Neural crest cell (in vitro differentiated cells): ENCODE data around the gene IL32. TPM values are rescaled to one million over a fixed set of nuclear protein-coding genes. Genes with fewer than 3 reads are reported as not detected.
"Not testable (repeated sequence)": the region's sequence is repeated elsewhere in the genome, so short reads cannot be mapped to it uniquely, and the experiment has no call there.

ENCODE experiments used
- DNase-seq: peaks from one replicate; pipeline ENCODE4 v3.0.0; 2021; ENCODE audit warnings: low read depth, mixed read lengths, low spot score
- H3K27ac Mint-ChIP-seq: one replicate; pipeline ENCODE4 v1.8.0; 2021; ENCODE audit warnings: mild to moderate bottlenecking, mixed read lengths; ENCODE audit not compliant: unreplicated experiment
- H3K27me3 Mint-ChIP-seq: 2 replicates; pipeline ENCODE4 v1.8.0; 2021; ENCODE audit warnings: low read depth, mild to moderate bottlenecking, mixed read lengths
- H3K36me3 Mint-ChIP-seq: 2 replicates; pipeline ENCODE4 v1.8.0; 2021; ENCODE audit warnings: low read depth, mild to moderate bottlenecking, mixed read lengths
- H3K4me1 Mint-ChIP-seq: 2 replicates; pipeline ENCODE4 v1.8.0; 2021; ENCODE audit warnings: mixed read lengths
- H3K4me3 Mint-ChIP-seq: one replicate; pipeline ENCODE4 v1.8.0; 2021; ENCODE audit warnings: mild to moderate bottlenecking, mixed read lengths
- H3K9me3 Mint-ChIP-seq: 2 replicates; pipeline ENCODE4 v1.8.0; 2021; ENCODE audit warnings: mixed read lengths
- total RNA-seq: library from RNA; stranded (reverse); gene quantifications from 2 replicates; pipeline ENCODE4 v1.2.1, GENCODE V29; 2021
- TF ChIP-seq, protein P1 (sequence below): fragments of 200-600 bp; sonication (generic); conservative IDR thresholded peaks from 2 replicates; pipeline ENCODE4 v1.5.0; 2021; ENCODE audit warnings: antibody characterized with exemption, mild to moderate bottlenecking

IL32 gene
- total RNA-seq, 1 donor from 2014 or later, result not detected

DNA sequence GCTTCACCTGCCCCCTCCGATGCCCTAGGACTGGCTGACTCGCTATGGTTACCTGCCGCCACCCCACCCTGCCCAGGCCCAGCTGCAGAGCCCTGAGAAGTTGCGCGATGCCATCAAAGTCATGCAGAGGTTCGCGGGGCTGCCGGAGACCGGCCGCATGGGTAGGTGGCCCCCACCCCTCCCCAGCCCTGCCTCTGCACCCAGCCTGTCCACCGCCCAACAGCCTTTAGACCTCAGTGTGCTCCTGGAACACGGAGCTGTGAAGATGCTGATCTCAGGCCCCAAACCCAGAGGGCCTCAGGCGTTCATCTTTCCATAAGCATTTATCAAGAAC lies 18.1 kb upstream of the IL32 start:
- Mint-ChIP-seq H3K9me3 (no peaks in the 10 kb centered on the region), H3K4me1 (peaks cover 8% of the 10 kb centered on the region), H3K36me3 (peaks cover 3% of the 10 kb centered on the region), H3K27me3 (peaks cover 76% of the 10 kb centered on the region), H3K27ac (no peak overlapping the region), H3K4me3 (peak overlapping the region; percentile 71)
- TF ChIP-seq, protein P1, sequence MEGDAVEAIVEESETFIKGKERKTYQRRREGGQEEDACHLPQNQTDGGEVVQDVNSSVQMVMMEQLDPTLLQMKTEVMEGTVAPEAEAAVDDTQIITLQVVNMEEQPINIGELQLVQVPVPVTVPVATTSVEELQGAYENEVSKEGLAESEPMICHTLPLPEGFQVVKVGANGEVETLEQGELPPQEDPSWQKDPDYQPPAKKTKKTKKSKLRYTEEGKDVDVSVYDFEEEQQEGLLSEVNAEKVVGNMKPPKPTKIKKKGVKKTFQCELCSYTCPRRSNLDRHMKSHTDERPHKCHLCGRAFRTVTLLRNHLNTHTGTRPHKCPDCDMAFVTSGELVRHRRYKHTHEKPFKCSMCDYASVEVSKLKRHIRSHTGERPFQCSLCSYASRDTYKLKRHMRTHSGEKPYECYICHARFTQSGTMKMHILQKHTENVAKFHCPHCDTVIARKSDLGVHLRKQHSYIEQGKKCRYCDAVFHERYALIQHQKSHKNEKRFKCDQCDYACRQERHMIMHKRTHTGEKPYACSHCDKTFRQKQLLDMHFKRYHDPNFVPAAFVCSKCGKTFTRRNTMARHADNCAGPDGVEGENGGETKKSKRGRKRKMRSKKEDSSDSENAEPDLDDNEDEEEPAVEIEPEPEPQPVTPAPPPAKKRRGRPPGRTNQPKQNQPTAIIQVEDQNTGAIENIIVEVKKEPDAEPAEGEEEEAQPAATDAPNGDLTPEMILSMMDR, result no peak
- DNase-seq, result no peak

DNA sequence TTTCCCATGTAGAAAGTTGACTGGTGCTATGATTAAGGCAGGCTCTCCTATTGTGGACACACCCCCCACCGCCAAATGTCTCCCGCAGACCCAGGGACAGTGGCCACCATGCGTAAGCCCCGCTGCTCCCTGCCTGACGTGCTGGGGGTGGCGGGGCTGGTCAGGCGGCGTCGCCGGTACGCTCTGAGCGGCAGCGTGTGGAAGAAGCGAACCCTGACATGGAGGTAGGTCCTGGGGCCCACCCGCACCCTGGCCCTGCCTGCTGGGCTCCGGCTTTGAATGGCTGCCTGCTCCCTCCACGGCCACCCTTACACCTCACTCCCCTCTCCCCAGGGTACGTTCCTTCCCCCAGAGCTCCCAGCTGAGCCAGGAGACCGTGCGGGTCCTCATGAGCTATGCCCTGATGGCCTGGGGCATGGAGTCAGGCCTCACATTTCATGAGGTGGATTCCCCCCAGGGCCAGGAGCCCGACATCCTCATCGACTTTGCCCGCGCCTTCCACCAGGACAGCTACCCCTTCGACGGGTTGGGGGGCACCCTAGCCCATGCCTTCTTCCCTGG lies 15.4 kb upstream of the IL32 start:
- peaks cover 3% of the 10 kb centered on the region for H3K36me3 Mint-ChIP-seq
- H3K4me1 Mint-ChIP-seq, result peaks cover 4% of the 10 kb centered on the region
- no peak for DNase-seq
- TF ChIP-seq, protein P1, result no peak
- peak overlapping the region; percentile 57 for H3K4me3 Mint-ChIP-seq
- peaks cover 50% of the 10 kb centered on the region for H3K27me3 Mint-ChIP-seq
- H3K9me3 Mint-ChIP-seq, result no peaks in the 10 kb centered on the region
- no peak overlapping the region for H3K27ac Mint-ChIP-seq

DNA sequence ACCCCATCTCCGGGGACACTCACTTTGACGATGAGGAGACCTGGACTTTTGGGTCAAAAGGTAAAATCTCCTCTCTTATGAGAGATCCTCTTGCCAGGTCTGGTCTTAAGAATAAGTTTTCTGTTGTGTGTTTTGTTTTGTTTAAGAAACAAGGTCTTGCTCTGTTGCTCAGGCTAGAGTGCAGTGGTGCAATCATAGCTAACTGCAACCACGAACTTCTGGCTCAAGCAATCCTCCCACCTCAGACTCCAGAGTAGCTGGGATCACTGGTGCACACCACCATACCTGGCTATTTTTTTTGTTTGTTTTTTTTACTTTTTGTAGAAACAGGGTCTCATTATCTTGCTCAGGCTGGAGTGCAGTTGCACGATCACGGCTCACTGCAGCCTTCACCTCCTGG lies 15.0 kb upstream of the IL32 start:
- H3K9me3 Mint-ChIP-seq, result no peaks in the 10 kb centered on the region
- H3K27ac Mint-ChIP-seq, result no peak overlapping the region
- H3K36me3 Mint-ChIP-seq, result no peaks in the 10 kb centered on the region
- peaks cover 45% of the 10 kb centered on the region for H3K27me3 Mint-ChIP-seq
- DNase-seq, result no peak
- peaks cover under 1% of the 10 kb centered on the region for H3K4me1 Mint-ChIP-seq
- TF ChIP-seq, protein P1, result no peak
- H3K4me3 Mint-ChIP-seq, result peak overlapping the region; percentile 57

DNA sequence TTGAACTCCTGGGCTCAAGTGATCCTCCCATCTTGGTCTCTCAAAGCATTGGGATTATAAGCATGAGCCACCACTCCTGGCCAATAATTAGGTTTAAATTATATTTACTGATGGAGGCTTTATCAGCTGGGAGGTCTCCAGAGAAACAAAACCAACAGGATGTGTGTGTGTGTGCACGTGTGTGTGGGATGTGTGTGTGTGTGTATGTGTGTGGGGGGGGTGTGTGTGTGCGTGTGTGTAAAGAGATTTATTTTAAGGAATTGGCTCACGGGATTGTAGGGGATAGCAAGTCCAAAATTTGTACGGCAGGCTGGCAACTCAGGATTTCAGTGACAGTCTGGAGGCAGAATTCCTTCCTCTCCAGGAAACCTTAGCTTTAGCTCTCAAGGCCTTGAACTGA lies 14.4 kb upstream of the IL32 start:
- Mint-ChIP-seq H3K4me1 (no peaks in the 10 kb centered on the region), H3K4me3 (peak overlapping the region; percentile 57), H3K27me3 (peaks cover 41% of the 10 kb centered on the region), H3K9me3 (no peaks in the 10 kb centered on the region), H3K27ac (no peak overlapping the region), H3K36me3 (no peaks in the 10 kb centered on the region)
- DNase-seq, result no peak
- TF ChIP-seq, protein P1, result no peak

DNA sequence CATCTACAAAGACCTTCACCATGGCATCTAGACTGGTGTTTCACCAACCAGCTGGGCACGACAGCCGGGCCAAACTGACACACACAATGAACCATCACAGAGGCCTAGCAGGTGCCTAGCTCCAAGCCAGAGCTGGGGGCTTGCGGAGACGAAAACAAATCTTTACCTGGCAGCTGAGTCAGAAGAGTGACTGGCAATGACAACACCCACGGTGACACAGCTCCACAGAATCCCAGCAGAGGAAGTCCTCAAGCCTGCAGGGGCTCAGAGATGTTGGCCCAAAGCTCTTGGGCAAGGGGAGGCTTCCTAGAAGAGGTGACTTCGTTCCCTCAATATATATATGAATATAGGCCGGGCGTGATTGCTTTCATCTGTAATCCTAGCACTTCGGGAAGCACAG lies 13.9 kb upstream of the IL32 start:
- H3K27me3 Mint-ChIP-seq, result peaks cover 41% of the 10 kb centered on the region
- H3K27ac Mint-ChIP-seq, result no peak overlapping the region
- DNase-seq, result no peak
- TF ChIP-seq, protein P1, result no peak
- no peaks in the 10 kb centered on the region for H3K9me3 Mint-ChIP-seq
- H3K4me1 Mint-ChIP-seq, result no peaks in the 10 kb centered on the region
- no peaks in the 10 kb centered on the region for H3K36me3 Mint-ChIP-seq
- H3K4me3 Mint-ChIP-seq, result peak overlapping the region; percentile 5

DNA sequence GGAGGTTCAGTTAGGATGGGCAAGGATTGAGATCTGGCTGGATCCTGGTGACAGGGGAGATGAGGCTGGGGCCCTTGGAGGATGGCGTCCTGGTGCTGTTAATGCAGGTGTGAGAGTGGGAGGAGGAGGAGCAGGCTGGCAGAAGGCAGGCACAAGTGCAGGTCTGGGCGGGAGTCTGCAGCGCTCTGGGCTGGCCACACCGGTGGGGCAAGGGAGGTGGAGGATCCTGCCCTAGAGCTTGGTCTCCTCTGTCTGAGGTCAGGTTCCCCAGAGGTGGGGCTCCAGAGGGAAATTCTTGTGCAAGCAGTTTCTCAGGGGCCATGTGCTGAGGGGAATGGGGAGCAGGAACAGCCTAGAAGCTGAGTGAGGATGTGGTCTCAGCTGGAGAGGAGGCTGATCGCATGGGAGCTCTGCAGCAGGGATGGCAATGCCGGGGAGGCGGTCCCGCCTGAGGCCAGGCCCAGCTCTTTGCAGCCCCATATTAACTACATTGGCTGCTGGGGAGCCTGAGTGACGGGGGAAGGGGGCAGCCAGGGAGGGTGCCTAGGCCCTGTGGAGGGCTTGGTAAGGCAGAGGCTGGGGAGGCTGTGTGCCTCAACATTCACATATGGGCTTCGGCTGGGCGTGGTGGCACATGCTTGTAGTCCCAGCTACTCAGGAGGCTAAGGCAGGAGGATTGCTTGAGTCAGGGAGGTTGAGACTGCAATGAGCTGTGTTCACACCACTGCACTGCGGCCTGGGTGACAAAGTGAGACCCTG lies 12.7 kb upstream of the IL32 start:
- peaks cover 31% of the 10 kb centered on the region for H3K27me3 Mint-ChIP-seq
- H3K36me3 Mint-ChIP-seq, DNase-seq, H3K9me3 Mint-ChIP-seq, H3K4me1 Mint-ChIP-seq, H3K4me3 Mint-ChIP-seq, H3K27ac Mint-ChIP-seq: not testable (repeated sequence)

DNA sequence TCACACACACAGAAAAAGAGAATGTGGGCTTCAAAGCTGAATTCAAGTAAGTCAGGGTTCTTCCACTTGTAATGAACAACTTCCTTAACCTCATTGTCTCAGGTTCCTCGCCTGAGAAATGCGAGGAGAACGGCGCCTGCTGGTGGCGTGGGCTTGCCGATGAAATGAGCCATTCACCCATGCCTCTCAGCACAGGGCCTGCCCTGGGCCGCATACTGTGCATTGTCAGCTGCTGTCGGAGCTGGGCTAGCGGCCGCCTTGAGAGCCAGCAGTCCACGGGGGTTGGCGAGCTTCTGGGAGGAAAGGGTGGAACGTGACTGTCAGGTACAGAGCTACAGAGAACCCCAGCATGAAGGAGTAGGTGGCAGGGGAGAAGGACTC lies 12.1 kb upstream of the IL32 start:
- not testable (repeated sequence) for H3K9me3 Mint-ChIP-seq, H3K36me3 Mint-ChIP-seq, H3K4me3 Mint-ChIP-seq, H3K27ac Mint-ChIP-seq, H3K4me1 Mint-ChIP-seq, DNase-seq
- peaks cover 25% of the 10 kb centered on the region for H3K27me3 Mint-ChIP-seq
